Endothelial cell of umbilical vein (primary cell): Measurements from ENCODE around the gene SALL2. TPM values are rescaled to one million over a fixed set of nuclear protein-coding genes. Genes with fewer than 3 reads are reported as not detected.

Experiments
- BruUV-seq: library from RNA; stranded (reverse); fragments of 400-500 nt; replicated peaks from 2 replicates; lab custom pipeline; 2021; lab: Mats Ljungman, UMichigan
- CTCF ChIA-PET: fragments of 300-600, 350-600 bp; sonication (Branson Sonifier 250); formaldehyde crosslinking; loops from one replicate; lab custom pipeline; 2021; ENCODE audit warnings: antibody characterized with exemption, inconsistent platforms; lab: Charles Lee
- POLR2A ChIA-PET: fragments of 300-600, 350-600 bp; sonication (Branson Sonifier 250); formaldehyde crosslinking; loops from one replicate; lab custom pipeline; 2021; ENCODE audit warnings: antibody characterized with exemption, inconsistent platforms; lab: Charles Lee
- DNase-seq: peaks from one replicate; pipeline ENCODE4 v3.0.0-alpha.2; 2011; ENCODE audit warnings: low read depth, low spot score
- FAIRE-seq: peaks from 2 replicates; lab custom pipeline; 2011; peaks lifted over from hg19 to GRCh38; lab: Jason Lieb, UNC
- H2AFZ ChIP-seq: 2 replicates; pipeline ENCODE4 v1.6.0; 2012; ENCODE audit warnings: low read depth, low read length, control low read depth, inconsistent platforms
- H3K27ac ChIP-seq: 2 replicates; pipeline ENCODE4 v1.5.1; 2011; ENCODE audit warnings: low read depth, mild to moderate bottlenecking, control low read depth, low read length, moderate library complexity; ENCODE audit not compliant: insufficient read depth
- H3K27me3 ChIP-seq, 2 experiments: 2 replicates each; pipeline versions ENCODE4 v1.6.0 to v1.6.1; 2011; ENCODE audit warnings: low read length in 2 of 2, mixed read lengths in 1 of 2; ENCODE audit not compliant: control insufficient read depth in 2 of 2, insufficient read depth in 2 of 2
- H3K36me3 ChIP-seq, 2 experiments: 2 replicates in 1 of 2; 3 replicates in 1 of 2; pipeline ENCODE4 v1.5.1; 2011; ENCODE audit warnings: low read length in 2 of 2, mild to moderate bottlenecking in 1 of 2, moderate library complexity in 1 of 2; ENCODE audit not compliant: control insufficient read depth in 2 of 2, insufficient read depth in 2 of 2; ENCODE audit errors: extremely low read depth in 1 of 2
- H3K4me1 ChIP-seq: 3 replicates; pipeline ENCODE4 v1.5.1; 2011; ENCODE audit warnings: mild to moderate bottlenecking, low read length; ENCODE audit not compliant: control insufficient read depth, insufficient read depth; ENCODE audit errors: extremely low read depth
- H3K4me2 ChIP-seq: 2 replicates; pipeline ENCODE4 v1.6.1; 2011; ENCODE audit warnings: low read length, control low read depth, mixed read lengths; ENCODE audit not compliant: insufficient read depth
- H3K4me3 ChIP-seq, 3 experiments: fragments of 200-600 bp in 1 of 3; sonication (generic), shearing (Covaris generic) in 1 of 3; replicated peaks in 1 of 3; 2 replicates each; pipeline ENCODE4 v1.5.1; 2011 to 2016; ENCODE audit warnings: control low read depth in 3 of 3, low read length in 3 of 3, mild to moderate bottlenecking in 2 of 3, inconsistent platforms in 1 of 3, low read depth in 1 of 3, moderate library complexity in 1 of 3; ENCODE audit not compliant: insufficient read depth in 1 of 3
- H3K79me2 ChIP-seq: 2 replicates; pipeline ENCODE4 v1.6.0; 2012; ENCODE audit warnings: low read length, inconsistent platforms; ENCODE audit not compliant: control insufficient read depth, insufficient read depth
- H3K9ac ChIP-seq: replicated peaks from 2 replicates; pipeline ENCODE3; 2011; ENCODE audit warnings: low read length, control low read depth; ENCODE audit not compliant: insufficient read depth; ENCODE audit errors: extremely low read depth
- H3K9me1 ChIP-seq: replicated peaks from 3 replicates; pipeline ENCODE4 v1.6.0; 2011; ENCODE audit warnings: mild to moderate bottlenecking, low read length; ENCODE audit not compliant: control insufficient read depth, insufficient read depth; ENCODE audit errors: extremely low read depth
- H3K9me3 ChIP-seq: replicated peaks from 2 replicates; pipeline ENCODE4 v1.5.1; 2012; ENCODE audit warnings: low read length, inconsistent platforms; ENCODE audit not compliant: control insufficient read depth, insufficient read depth
- H4K20me1 ChIP-seq: replicated peaks from 2 replicates; pipeline ENCODE3; 2011; ENCODE audit warnings: mild to moderate bottlenecking, low read length; ENCODE audit not compliant: control insufficient read depth, insufficient read depth; ENCODE audit errors: extremely low read depth
- EZH2 ChIP-seq: IDR thresholded peaks from 2 replicates; pipeline ENCODE4 v1.6.1; 2012; ENCODE audit warnings: borderline replicate concordance, low read depth, mild to moderate bottlenecking, moderate library complexity, low read length, inconsistent platforms; ENCODE audit not compliant: severe bottlenecking
- FOS ChIP-seq: IDR thresholded peaks from 2 replicates; pipeline ENCODE4 v1.6.1; 2011; ENCODE audit warnings: mild to moderate bottlenecking, low read length, moderate library complexity, borderline replicate concordance; ENCODE audit not compliant: insufficient read depth
- GATA2 ChIP-seq: IDR thresholded peaks from 2 replicates; pipeline ENCODE4 v1.7.0; 2011; ENCODE audit warnings: low read depth, mild to moderate bottlenecking, moderate library complexity, mixed read lengths, low read length; ENCODE audit not compliant: insufficient read length, insufficient read depth
- JUN ChIP-seq: IDR thresholded peaks from 2 replicates; pipeline ENCODE4 v1.6.1; 2011; ENCODE audit warnings: borderline replicate concordance, low read depth; ENCODE audit not compliant: insufficient read length, insufficient read depth
- MYC ChIP-seq: IDR thresholded peaks from one replicate; pipeline ENCODE4 v1.6.1; 2011; ENCODE audit warnings: mild to moderate bottlenecking, low read depth, low read length
- POLR2A ChIP-seq: IDR thresholded peaks from 2 replicates; pipeline ENCODE4 v1.6.1; 2012; ENCODE audit warnings: low read depth, mild to moderate bottlenecking, control low read depth, low read length
- POLR2AphosphoS5 ChIP-seq: IDR thresholded peaks from 2 replicates; pipeline ENCODE4 v1.6.1; 2012; ENCODE audit warnings: low read depth, mild to moderate bottlenecking, control low read depth, low read length, moderate library complexity; ENCODE audit not compliant: insufficient read depth
- dilution Hi-C: fragments of 300-500 bp; cut with MboI; formaldehyde crosslinking; loops from one replicate; pipeline ENCODE4 v1.15.0; 2019; ENCODE audit warnings: low sequenced_read_pairs; ENCODE audit not compliant: extremely low pct_ligation_motif_present
- intact Hi-C: fragments of 100-400 bp; cut with micrococcal nuclease; formaldehyde crosslinking; loops from one replicate; pipeline ENCODE4 v1.10.0; 2022
- polyA plus RNA-seq, 4 experiments: library from polyadenylated mRNA; depleted of rRNA in 3 of 4; stranded (reverse) in 3 of 4; unstranded in 1 of 4; fragments of >200 nt; gene quantifications; 2 replicates each; pipeline versions ENCODE4 v1.2.1 to v1.2.3, GENCODE V29; 2011 to 2012; ENCODE audit warnings: missing spikeins in 1 of 4
- total RNA-seq: library from RNA; stranded (reverse); gene quantifications from 2 replicates; pipeline ENCODE4 v1.2.3, GENCODE V29; 2021
- TF ChIP-seq, protein P1 (sequence below): IDR thresholded peaks from 2 replicates; pipeline ENCODE4 v1.6.1; 2011; ENCODE audit not compliant: insufficient read depth, insufficient read length
- TF ChIP-seq, protein P2 (sequence below), 2 donors: IDR thresholded peaks; 1 replicate in 1 of 2; 2 replicates in 1 of 2; pipeline ENCODE4 v1.5.1; 2011; ENCODE audit warnings: low read length in 2 of 2, mild to moderate bottlenecking in 2 of 2, moderate library complexity in 2 of 2, control low read depth in 1 of 2, inconsistent platforms in 1 of 2, low read depth in 1 of 2; ENCODE audit not compliant: insufficient read depth in 1 of 2; ENCODE audit errors: extremely low read depth in 1 of 2

SALL2 gene
- total and polyA plus RNA-seq, 2 donors (not counting 3 experiments of a cell fraction or from before 2014, with no cell fraction given): 2.8 to 4.6 TPM

DNA sequence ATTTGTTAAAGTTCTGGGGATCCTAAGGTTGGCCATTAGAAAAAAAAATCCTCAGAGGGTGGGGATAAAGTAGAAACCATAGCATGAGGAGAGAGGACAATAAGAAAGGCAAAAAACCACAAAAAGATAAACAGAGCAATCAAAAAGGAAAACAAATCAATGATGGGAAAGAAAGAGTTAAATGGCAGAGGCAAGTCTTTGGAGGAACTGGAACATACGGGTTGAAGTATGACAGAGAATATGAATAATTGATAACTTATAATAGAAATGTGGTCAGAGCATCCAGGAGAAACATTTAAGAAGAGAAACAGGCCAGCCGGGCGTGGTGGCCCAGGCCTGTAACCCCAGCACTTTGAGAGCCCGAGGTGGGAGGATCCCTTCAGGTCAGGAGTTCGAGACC is 17.8 kb upstream of the SALL2 start:
- Histone ChIP-seq H3K9me1 (no peaks in the 10 kb centered on the region), H3K4me1 (no peaks in the 10 kb centered on the region), H3K79me2 (no peaks in the 10 kb centered on the region), H3K9ac (no peak overlapping the region), H3K36me3 (no peaks in the 10 kb centered on the region), H3K9me3 (no peaks in the 10 kb centered on the region), H3K27ac (no peak overlapping the region), H2AFZ (no peak overlapping the region), H3K4me3 (no peak overlapping the region), H4K20me1 (no peaks in the 10 kb centered on the region), H3K4me2 (no peak overlapping the region), H3K27me3 (peaks cover 5 to 15% of the 10 kb centered on the region in 2 experiments)
- BruUV-seq: no TSS peak
- FAIRE-seq (no peak), DNase-seq (no peak)
- dilution Hi-C loops: no loop called here
- intact Hi-C loops: no loop called here
- ChIA-PET POLR2A (no interaction called here), CTCF (interaction anchor here (1.0 kb wide), 1 partner anchor 13 kb away, joined by 5 read pairs; no protein-coding TSS in a partner anchor)
- TF ChIP-seq JUN (no peak), GATA2 (no peak), MYC (no peak), POLR2A (no peak), POLR2AphosphoS5 (no peak), FOS (no peak)
- TF ChIP-seq, protein P1, sequence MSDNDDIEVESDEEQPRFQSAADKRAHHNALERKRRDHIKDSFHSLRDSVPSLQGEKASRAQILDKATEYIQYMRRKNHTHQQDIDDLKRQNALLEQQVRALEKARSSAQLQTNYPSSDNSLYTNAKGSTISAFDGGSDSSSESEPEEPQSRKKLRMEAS: no peak

DNA sequence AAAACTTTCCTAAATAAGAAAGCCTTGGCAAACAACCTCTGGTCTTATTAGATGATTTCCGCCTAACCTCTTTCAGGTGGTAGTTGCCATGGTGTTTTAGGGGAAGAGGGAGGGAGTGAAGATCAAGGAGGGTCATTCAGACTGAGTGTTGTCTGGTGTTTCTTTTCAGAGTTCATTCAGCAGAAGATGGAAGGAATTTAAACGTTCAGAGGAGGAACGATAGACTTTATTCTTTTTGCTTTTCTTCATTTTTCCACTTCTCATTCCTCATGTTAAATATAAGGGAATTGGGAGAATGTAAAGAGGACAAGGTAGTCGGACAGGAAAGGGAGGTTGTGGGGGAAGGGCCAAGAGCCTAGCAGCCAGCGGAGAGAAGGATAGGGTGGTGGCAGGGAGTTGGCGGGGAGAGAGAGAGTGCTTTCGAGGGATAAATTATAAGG is 17.4 kb upstream of the SALL2 start:
- H3K27ac ChIP-seq: no peak overlapping the region
- intact Hi-C loops: no loop called here
- no peaks in the 10 kb centered on the region for H3K79me2 ChIP-seq
- H3K4me1 ChIP-seq: no peaks in the 10 kb centered on the region
- peaks cover 9 to 19% of the 10 kb centered on the region in 2 experiments for H3K27me3 ChIP-seq
- dilution Hi-C loops: no loop called here
- no peak overlapping the region for H2AFZ ChIP-seq
- POLR2A ChIA-PET: interaction anchor here (0.5 kb wide), 1 partner anchor 1200 kb away, joined by 10 read pairs; the partner anchor contains the start of gene PARP2
- TF ChIP-seq EZH2 (no peak), POLR2A (no peak), MYC (no peak), GATA2 (no peak), JUN (no peak), FOS (no peak), POLR2AphosphoS5 (no peak)
- TF ChIP-seq, protein P1: no peak
- TF ChIP-seq, protein P2, sequence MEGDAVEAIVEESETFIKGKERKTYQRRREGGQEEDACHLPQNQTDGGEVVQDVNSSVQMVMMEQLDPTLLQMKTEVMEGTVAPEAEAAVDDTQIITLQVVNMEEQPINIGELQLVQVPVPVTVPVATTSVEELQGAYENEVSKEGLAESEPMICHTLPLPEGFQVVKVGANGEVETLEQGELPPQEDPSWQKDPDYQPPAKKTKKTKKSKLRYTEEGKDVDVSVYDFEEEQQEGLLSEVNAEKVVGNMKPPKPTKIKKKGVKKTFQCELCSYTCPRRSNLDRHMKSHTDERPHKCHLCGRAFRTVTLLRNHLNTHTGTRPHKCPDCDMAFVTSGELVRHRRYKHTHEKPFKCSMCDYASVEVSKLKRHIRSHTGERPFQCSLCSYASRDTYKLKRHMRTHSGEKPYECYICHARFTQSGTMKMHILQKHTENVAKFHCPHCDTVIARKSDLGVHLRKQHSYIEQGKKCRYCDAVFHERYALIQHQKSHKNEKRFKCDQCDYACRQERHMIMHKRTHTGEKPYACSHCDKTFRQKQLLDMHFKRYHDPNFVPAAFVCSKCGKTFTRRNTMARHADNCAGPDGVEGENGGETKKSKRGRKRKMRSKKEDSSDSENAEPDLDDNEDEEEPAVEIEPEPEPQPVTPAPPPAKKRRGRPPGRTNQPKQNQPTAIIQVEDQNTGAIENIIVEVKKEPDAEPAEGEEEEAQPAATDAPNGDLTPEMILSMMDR (IDR thresholded peaks at IDR 0.05; ENCODE audit: extremely low read depth in 1 of 2, insufficient read depth in 1 of 2, low read depth in 1 of 2, low read length in 2 of 2): no peak
- no peak overlapping the region for H3K9ac ChIP-seq
- no peaks in the 10 kb centered on the region for H3K9me1 ChIP-seq
- H4K20me1 ChIP-seq: no peaks in the 10 kb centered on the region
- no peaks in the 10 kb centered on the region for H3K36me3 ChIP-seq
- H3K4me3 ChIP-seq: no peak overlapping the region
- CTCF ChIA-PET: interaction anchor here (1.4 kb wide), 1 partner anchor 14 kb away, joined by 5 read pairs; no protein-coding TSS in a partner anchor
- DNase-seq: no peak
- FAIRE-seq: no peak
- H3K4me2 ChIP-seq: no peak overlapping the region
- H3K9me3 ChIP-seq: no peaks in the 10 kb centered on the region
- BruUV-seq: no TSS peak
